GM23338 (cell line): ENCODE results near the gene KRT17. TPM values are rescaled to one million over a fixed set of nuclear protein-coding genes. Genes with fewer than 3 reads are reported as not detected.

Experiments used
- ATAC-seq: fragments of 200-7000 bp; cut with Tn5 transposase; 3 replicates; pipeline ENCODE4 v1.9.1; 2020
- DNase-seq: peaks from one replicate; pipeline ENCODE4 v3.0.0-alpha.2; 2015; ENCODE audit warnings: low spot score
- H2AFZ ChIP-seq: fragments of 200-600 bp; sonication (generic); 2 replicates; pipeline ENCODE4 v1.8.0; 2016; ENCODE audit warnings: antibody characterized with exemption, mild to moderate bottlenecking, moderate library complexity
- H3F3A ChIP-seq: fragments of 200-600 bp; sonication (generic); replicated peaks from 2 replicates; pipeline ENCODE4 v1.8.0; 2017; ENCODE audit warnings: antibody characterized with exemption, mixed run types, low read depth
- H3K27ac ChIP-seq: fragments of 200-600 bp; sonication (generic); 2 replicates; pipeline ENCODE4 v1.6.1; 2016; ENCODE audit warnings: low read depth
- H3K27me3 ChIP-seq: fragments of 200-600 bp; sonication (generic); 2 replicates; pipeline ENCODE4 v1.8.0; 2016; ENCODE audit warnings: mild to moderate bottlenecking, mixed run types, moderate library complexity; ENCODE audit not compliant: insufficient read depth
- H3K36me3 ChIP-seq: fragments of 200-600 bp; sonication (generic); 2 replicates; pipeline ENCODE4 v1.8.0; 2016; ENCODE audit warnings: mild to moderate bottlenecking; ENCODE audit not compliant: insufficient read depth
- H3K4me1 ChIP-seq: fragments of 200-600 bp; sonication (generic); 2 replicates; pipeline ENCODE4 v1.8.0; 2016; ENCODE audit warnings: mild to moderate bottlenecking, moderate library complexity; ENCODE audit not compliant: insufficient read depth
- H3K4me2 ChIP-seq: fragments of 200-600 bp; sonication (generic); 2 replicates; pipeline ENCODE4 v1.7.1; 2017; ENCODE audit warnings: mixed run types
- H3K4me3 ChIP-seq: fragments of 200-600 bp; sonication (generic); 2 replicates; pipeline ENCODE4 v1.6.1; 2016; ENCODE audit warnings: mixed run types
- H3K79me2 ChIP-seq: fragments of 200-600 bp; sonication (generic); replicated peaks from 2 replicates; pipeline ENCODE4 v1.8.0; 2017; ENCODE audit warnings: mild to moderate bottlenecking; ENCODE audit not compliant: insufficient read depth
- H3K9me2 ChIP-seq: fragments of 200-600 bp; sonication (generic); 2 replicates; pipeline ENCODE4 v1.8.0; 2017; ENCODE audit not compliant: insufficient read depth
- H4K20me1 ChIP-seq: fragments of 200-600 bp; sonication (generic); replicated peaks from 2 replicates; pipeline ENCODE4 v1.8.0; 2017; ENCODE audit warnings: mild to moderate bottlenecking; ENCODE audit not compliant: insufficient read depth
- H3K27ac Mint-ChIP-seq: 2 replicates; pipeline ENCODE4 v1.8.0; 2020; ENCODE audit warnings: inconsistent platforms, mild to moderate bottlenecking, moderate library complexity, mixed read lengths
- H3K27me3 Mint-ChIP-seq: 3 replicates; pipeline ENCODE4 v1.8.0; 2022; ENCODE audit warnings: low read depth, mild to moderate bottlenecking, moderate library complexity, mixed read lengths, inconsistent platforms; ENCODE audit not compliant: insufficient read depth, poor library complexity
- H3K36me3 Mint-ChIP-seq: 3 replicates; pipeline ENCODE4 v1.8.0; 2021; ENCODE audit warnings: low read depth, mild to moderate bottlenecking, inconsistent platforms, moderate library complexity, mixed read lengths
- H3K4me1 Mint-ChIP-seq: 3 replicates; pipeline ENCODE4 v1.8.0; 2020; ENCODE audit warnings: mild to moderate bottlenecking, inconsistent platforms, mixed read lengths
- H3K4me3 Mint-ChIP-seq: 3 replicates; pipeline ENCODE4 v1.8.0; 2021; ENCODE audit warnings: moderate library complexity, mild to moderate bottlenecking, inconsistent platforms, mixed read lengths
- H3K9me3 Mint-ChIP-seq: 3 replicates; pipeline ENCODE4 v1.8.0; 2020; ENCODE audit warnings: moderate library complexity, mild to moderate bottlenecking, inconsistent platforms, mixed read lengths
- CREB1 ChIP-seq: fragments of 250-450 bp; sonication (Bioruptor Pico); IDR thresholded peaks from 2 replicates; pipeline ENCODE4 v1.5.0; 2020; ENCODE audit warnings: low read depth, mild to moderate bottlenecking, moderate library complexity
- JUNB ChIP-seq: IDR thresholded peaks from one replicate; pipeline ENCODE4 v1.6.1; 2016; ENCODE audit warnings: antibody characterized with exemption; ENCODE audit not compliant: unreplicated experiment
- NANOG ChIP-seq: IDR thresholded peaks from 2 replicates; pipeline ENCODE4 v1.6.1; 2016; ENCODE audit warnings: antibody characterized with exemption, borderline replicate concordance
- POLR2AphosphoS5 ChIP-seq: IDR thresholded peaks from 2 replicates; pipeline ENCODE4 v1.6.1; 2016; ENCODE audit warnings: antibody characterized with exemption, low read depth
- ZNF331 ChIP-seq: fragments of 250-450 bp; sonication (Bioruptor Pico); IDR thresholded peaks from 2 replicates; pipeline ENCODE4 v1.5.0; 2020; ENCODE audit warnings: low read depth, mild to moderate bottlenecking, moderate library complexity
- polyA plus RNA-seq: library from polyadenylated mRNA; unstranded; fragments of >200 nt; fragmentation: Nextera tagmentation; extraction: Ambion mirVana; gene quantifications from 2 replicates; pipeline ENCODE4 v1.2.1, GENCODE V29; 2016
- total RNA-seq: library from RNA; depleted of rRNA; stranded (reverse); fragments of >200 nt; shearing (Covaris generic); gene quantifications from 2 replicates; pipeline ENCODE4 v1.2.3, GENCODE V29; 2014
- TF ChIP-seq, protein P1 (sequence below), 2 experiments: fragments of 200-600 bp in 1 of 2; sonication (generic) in 1 of 2; conservative IDR thresholded peaks; 2 replicates each; pipeline versions ENCODE4 v1.5.1 to v1.6.1; 2016 to 2017; ENCODE audit warnings: antibody characterized with exemption in 2 of 2, low read depth in 2 of 2, mild to moderate bottlenecking in 2 of 2, moderate library complexity in 1 of 2
- TF ChIP-seq, protein P2 (sequence below): IDR thresholded peaks from one replicate; pipeline ENCODE4 v1.6.1; 2018; ENCODE audit warnings: antibody characterized with exemption; ENCODE audit not compliant: unreplicated experiment

Gene KRT17
- total and polyA plus RNA-seq, 2 experiments from 2014 or later = 0.63 to 1.8 TPM

DNA sequence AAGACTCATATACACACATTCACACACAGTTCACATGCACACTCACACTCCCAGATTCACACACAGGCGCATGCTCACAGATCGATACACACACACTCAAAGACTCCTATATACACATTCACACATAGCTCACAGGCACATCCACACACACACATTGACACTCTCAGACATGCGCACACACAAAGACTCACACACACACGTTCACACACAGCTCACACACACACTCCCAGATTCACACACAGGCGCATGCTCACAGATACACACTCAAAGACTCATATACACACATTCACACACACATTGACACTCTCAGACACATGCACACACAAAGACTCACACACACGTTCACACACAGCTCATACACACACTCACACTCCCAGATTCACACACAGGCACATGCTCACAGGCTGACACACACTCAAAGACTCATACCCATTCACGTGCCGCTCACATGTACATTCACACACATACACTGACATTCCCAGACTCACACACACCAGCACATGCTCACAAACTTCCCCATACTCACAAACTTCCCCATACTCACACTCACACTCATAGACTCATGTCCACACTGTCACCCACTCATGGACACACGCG lies 25.6 kb upstream of the KRT17 start:
- H3K9me2 ChIP-seq = no peaks in the 10 kb centered on the region
- no peak overlapping the region for H3K27ac Mint-ChIP-seq
- peaks cover 4% of the 10 kb centered on the region; the same call in 1 of the 3 replicates for H3K4me1 Mint-ChIP-seq
- H3K27me3 Mint-ChIP-seq = peaks cover 6% of the 10 kb centered on the region
- no peak overlapping the region for H3K4me3 ChIP-seq
- no peaks in the 10 kb centered on the region for H3K79me2 ChIP-seq
- H3F3A ChIP-seq = no peaks in the 10 kb centered on the region
- H3K27ac ChIP-seq = no peak overlapping the region
- H2AFZ ChIP-seq = no peak overlapping the region
- H3K36me3 Mint-ChIP-seq = no peaks in the 10 kb centered on the region
- TF ChIP-seq, protein P1, sequence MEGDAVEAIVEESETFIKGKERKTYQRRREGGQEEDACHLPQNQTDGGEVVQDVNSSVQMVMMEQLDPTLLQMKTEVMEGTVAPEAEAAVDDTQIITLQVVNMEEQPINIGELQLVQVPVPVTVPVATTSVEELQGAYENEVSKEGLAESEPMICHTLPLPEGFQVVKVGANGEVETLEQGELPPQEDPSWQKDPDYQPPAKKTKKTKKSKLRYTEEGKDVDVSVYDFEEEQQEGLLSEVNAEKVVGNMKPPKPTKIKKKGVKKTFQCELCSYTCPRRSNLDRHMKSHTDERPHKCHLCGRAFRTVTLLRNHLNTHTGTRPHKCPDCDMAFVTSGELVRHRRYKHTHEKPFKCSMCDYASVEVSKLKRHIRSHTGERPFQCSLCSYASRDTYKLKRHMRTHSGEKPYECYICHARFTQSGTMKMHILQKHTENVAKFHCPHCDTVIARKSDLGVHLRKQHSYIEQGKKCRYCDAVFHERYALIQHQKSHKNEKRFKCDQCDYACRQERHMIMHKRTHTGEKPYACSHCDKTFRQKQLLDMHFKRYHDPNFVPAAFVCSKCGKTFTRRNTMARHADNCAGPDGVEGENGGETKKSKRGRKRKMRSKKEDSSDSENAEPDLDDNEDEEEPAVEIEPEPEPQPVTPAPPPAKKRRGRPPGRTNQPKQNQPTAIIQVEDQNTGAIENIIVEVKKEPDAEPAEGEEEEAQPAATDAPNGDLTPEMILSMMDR (conservative IDR thresholded peaks at IDR 0.05; ENCODE audit: low read depth in 2 of 2) = no peak
- TF ChIP-seq POLR2AphosphoS5 (no peak), JUNB (no peak), CREB1 (CRISPR knock-in tag) (no peak), ZNF331 (CRISPR knock-in tag) (no peak)
- TF ChIP-seq, protein P2, sequence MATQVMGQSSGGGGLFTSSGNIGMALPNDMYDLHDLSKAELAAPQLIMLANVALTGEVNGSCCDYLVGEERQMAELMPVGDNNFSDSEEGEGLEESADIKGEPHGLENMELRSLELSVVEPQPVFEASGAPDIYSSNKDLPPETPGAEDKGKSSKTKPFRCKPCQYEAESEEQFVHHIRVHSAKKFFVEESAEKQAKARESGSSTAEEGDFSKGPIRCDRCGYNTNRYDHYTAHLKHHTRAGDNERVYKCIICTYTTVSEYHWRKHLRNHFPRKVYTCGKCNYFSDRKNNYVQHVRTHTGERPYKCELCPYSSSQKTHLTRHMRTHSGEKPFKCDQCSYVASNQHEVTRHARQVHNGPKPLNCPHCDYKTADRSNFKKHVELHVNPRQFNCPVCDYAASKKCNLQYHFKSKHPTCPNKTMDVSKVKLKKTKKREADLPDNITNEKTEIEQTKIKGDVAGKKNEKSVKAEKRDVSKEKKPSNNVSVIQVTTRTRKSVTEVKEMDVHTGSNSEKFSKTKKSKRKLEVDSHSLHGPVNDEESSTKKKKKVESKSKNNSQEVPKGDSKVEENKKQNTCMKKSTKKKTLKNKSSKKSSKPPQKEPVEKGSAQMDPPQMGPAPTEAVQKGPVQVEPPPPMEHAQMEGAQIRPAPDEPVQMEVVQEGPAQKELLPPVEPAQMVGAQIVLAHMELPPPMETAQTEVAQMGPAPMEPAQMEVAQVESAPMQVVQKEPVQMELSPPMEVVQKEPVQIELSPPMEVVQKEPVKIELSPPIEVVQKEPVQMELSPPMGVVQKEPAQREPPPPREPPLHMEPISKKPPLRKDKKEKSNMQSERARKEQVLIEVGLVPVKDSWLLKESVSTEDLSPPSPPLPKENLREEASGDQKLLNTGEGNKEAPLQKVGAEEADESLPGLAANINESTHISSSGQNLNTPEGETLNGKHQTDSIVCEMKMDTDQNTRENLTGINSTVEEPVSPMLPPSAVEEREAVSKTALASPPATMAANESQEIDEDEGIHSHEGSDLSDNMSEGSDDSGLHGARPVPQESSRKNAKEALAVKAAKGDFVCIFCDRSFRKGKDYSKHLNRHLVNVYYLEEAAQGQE = no peak
- H3K9me3 Mint-ChIP-seq = no peaks in the 10 kb centered on the region
- no peak overlapping the region for H3K4me2 ChIP-seq
- no peak overlapping the region for H3K4me3 Mint-ChIP-seq
- H3K36me3 ChIP-seq = no peaks in the 10 kb centered on the region
- H3K27me3 ChIP-seq = no peaks in the 10 kb centered on the region
- ATAC-seq (no peak), DNase-seq (no peak)
- H3K4me1 ChIP-seq = no peaks in the 10 kb centered on the region; the same call in 1 of the 2 replicates
- no peaks in the 10 kb centered on the region for H4K20me1 ChIP-seq

DNA sequence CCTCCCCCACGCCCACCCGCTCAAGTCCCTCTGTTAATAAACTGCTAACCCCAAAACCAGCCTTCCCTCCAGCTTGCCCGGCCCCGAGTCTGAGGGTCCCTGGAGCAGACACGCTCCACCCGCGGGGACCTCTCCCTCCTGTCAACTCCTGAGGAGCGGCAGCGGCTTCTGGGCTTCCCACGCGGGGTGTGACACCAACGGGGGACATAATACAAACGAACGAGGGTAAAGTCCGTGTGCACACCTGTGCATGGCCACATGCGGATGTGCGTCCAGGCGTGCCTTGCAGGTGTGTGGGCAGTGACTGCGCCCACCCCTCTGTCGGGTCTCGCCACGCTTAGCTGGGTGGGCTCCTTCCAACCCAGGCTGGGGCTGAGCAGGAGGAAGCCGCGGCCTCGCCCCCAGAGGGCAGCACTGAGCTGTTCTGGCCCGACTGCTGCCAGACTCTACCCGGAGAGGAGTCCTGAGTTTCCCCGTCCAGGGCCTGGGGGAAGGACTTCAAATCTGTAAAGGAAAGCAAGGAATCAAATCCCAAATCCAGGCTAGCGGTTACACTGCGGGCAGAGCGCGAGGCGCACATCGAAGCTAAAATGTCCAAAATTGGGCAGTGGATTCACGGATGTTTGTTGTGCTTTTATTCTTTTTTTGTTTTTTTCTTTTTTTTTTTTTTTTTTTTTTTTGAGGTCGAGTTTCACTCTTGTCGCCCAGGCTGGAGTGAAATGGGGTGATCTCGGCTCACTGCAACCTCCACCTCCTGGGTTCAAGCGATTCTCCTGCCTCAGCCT lies 24.2 kb upstream of the KRT17 start:
- no peaks in the 10 kb centered on the region for H3F3A ChIP-seq
- no peaks in the 10 kb centered on the region for H3K9me2 ChIP-seq
- H3K27ac ChIP-seq = no peak overlapping the region
- H4K20me1 ChIP-seq = no peaks in the 10 kb centered on the region
- peak overlapping the region; percentile 99 for H2AFZ ChIP-seq
- ATAC-seq = peak; percentile 92
- peak; percentile 94 for DNase-seq
- H3K4me2 ChIP-seq = peak overlapping the region; percentile 87
- no peaks in the 10 kb centered on the region for H3K27me3 ChIP-seq
- H3K36me3 Mint-ChIP-seq = no peaks in the 10 kb centered on the region
- no peaks in the 10 kb centered on the region for H3K79me2 ChIP-seq
- H3K9me3 Mint-ChIP-seq = no peaks in the 10 kb centered on the region
- no peaks in the 10 kb centered on the region for H3K4me1 ChIP-seq
- peak overlapping the region; percentile 69 for H3K4me3 ChIP-seq
- H3K27ac Mint-ChIP-seq = 0 out of 2 replicates have a peak overlapping the region, but pooled peaks have one; percentile 61
- no peaks in the 10 kb centered on the region for H3K36me3 ChIP-seq
- peak overlapping the region; percentile 73 for H3K4me3 Mint-ChIP-seq
- peaks cover 4% of the 10 kb centered on the region; the same call in 1 of the 3 replicates for H3K4me1 Mint-ChIP-seq
- peaks cover 4% of the 10 kb centered on the region for H3K27me3 Mint-ChIP-seq
- TF ChIP-seq JUNB (no peak), NANOG (no peak), CREB1 (CRISPR knock-in tag) (0 out of 2 replicates have a peak, but pooled peaks have one; percentile 5)
- TF ChIP-seq, protein P1 (conservative IDR thresholded peaks at IDR 0.05; ENCODE audit: low read depth in 2 of 2) = peak; percentile 89 to 91
- TF ChIP-seq, protein P2 = no peak
